ENCODE measurements around the gene SYT9.

SYT9 gene

GRCh38 chr11:7341551-7341950, 89.8 kb downstream of the SYT9 start:
- DNase-seq (ENCODE audit: low read depth): no peak

- DNase-seq (ENCODE audit: low read depth): no peak
These were observed 96.1 kb downstream of the SYT9 start for GRCh38 chr11:7347611-7348431.

- no peak for DNase-seq (ENCODE audit: low read depth)
These were observed 97.0 kb downstream of the SYT9 start for GRCh38 chr11:7348432-7349304.

GRCh38 chr11:7351228-7351627, 99.5 kb downstream of the SYT9 start:
- no peak for DNase-seq (ENCODE audit: low read depth)

- DNase-seq (ENCODE audit: low read depth): no peak
These were observed 101.4 kb downstream of the SYT9 start for GRCh38 chr11:7353100-7353499.

GRCh38 chr11:7364660-7365059, 113.0 kb downstream of the SYT9 start:
- DNase-seq (ENCODE audit: low read depth): no peak

- DNase-seq (ENCODE audit: low read depth): no peak
These were observed 116.1 kb downstream of the SYT9 start for GRCh38 chr11:7367803-7368202.

- DNase-seq (ENCODE audit: low read depth): no peak
These were observed 124.7 kb downstream of the SYT9 start for GRCh38 chr11:7376386-7376785.

GRCh38 chr11:7381937-7382336, 130.2 kb downstream of the SYT9 start:
- DNase-seq (ENCODE audit: low read depth): no peak

GRCh38 chr11:7383406-7383805, 131.7 kb downstream of the SYT9 start:
- DNase-seq (ENCODE audit: low read depth): no peak

- DNase-seq (ENCODE audit: low read depth): no peak
These were observed 133.0 kb downstream of the SYT9 start for GRCh38 chr11:7384691-7385090.

GRCh38 chr11:7385532-7385931, 133.8 kb downstream of the SYT9 start:
- no peak for DNase-seq (ENCODE audit: low read depth)

- DNase-seq (ENCODE audit: low read depth): no peak
These were observed 162.5 kb downstream of the SYT9 start for GRCh38 chr11:7413961-7414915.

GRCh38 chr11:7414973-7415817, 163.5 kb downstream of the SYT9 start:
- no peak for DNase-seq (ENCODE audit: low read depth)

- DNase-seq (ENCODE audit: low read depth): no peak
These were observed 164.4 kb downstream of the SYT9 start for GRCh38 chr11:7416080-7416479.

- DNase-seq (ENCODE audit: low read depth): no peak
These were observed 165.6 kb downstream of the SYT9 start for GRCh38 chr11:7417328-7417727.

- DNase-seq (ENCODE audit: low read depth): no peak
These were observed 166.4 kb downstream of the SYT9 start for GRCh38 chr11:7418061-7418460.

GRCh38 chr11:7418906-7419305, 167.2 kb downstream of the SYT9 start:
- DNase-seq (ENCODE audit: low read depth): no peak

GRCh38 chr11:7421136-7421535, 169.4 kb downstream of the SYT9 start:
- DNase-seq (ENCODE audit: low read depth): no peak

GRCh38 chr11:7422544-7423331, 171.0 kb downstream of the SYT9 start:
- DNase-seq (ENCODE audit: low read depth): no peak
